ENCODE results near the gene NR1H4.
"Not testable (repeated sequence)": the region's sequence is repeated elsewhere in the genome, so short reads cannot be mapped to it uniquely, and the experiment has no call there.

NR1H4 gene

DNA sequence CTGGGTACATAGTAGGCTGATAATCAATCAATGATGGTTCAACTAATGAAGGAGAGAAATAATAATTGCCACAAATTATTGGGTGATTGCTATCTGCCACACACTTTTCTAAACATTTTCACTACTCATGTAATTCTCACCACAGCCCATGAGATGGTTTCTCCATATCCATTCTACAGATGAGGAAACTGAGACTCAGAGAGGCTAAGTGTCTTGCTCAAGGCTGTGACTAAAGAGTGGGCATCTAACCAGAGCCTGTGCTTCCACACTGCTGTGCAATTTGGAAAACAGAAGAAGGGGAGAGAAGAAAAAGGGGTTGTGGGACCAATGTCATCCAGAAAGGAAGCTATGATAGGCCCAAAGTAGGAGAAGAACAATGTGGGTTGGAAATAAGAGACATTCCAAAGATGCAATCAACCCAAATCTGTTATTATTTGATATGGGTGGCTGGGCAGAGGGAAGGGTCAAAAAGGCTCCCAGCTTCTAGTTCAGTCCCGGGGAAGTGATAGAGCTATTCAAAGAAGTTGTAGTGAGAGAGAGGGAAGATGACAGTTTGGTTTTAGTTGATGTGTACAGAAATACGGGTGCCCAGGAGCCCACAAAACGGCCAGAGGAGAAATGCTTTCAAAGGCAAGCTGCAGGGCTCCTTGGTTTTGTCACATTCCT, 483 bp upstream of the NR1H4 start:
- DNase-seq: no peak

DNA sequence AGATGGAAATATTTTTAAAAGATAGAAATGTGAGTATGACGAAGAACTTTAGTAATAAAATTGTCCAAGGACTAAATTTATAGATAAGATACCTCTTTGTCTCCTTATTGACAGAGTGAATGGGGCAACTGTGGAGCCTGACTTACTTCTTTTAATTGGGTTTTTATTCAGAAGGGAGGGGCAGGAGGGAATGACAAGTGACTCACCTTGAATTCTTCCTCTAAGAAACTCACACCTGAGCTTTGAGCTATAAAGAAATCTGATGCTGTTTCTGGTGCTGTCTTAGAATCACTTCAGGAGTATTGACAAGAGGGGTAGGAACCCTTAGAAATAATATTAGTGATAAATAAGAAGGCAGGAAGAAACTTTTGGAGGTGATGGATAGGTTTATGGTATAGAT, 951 bp downstream of the NR1H4 start:
- no peak for DNase-seq

DNA sequence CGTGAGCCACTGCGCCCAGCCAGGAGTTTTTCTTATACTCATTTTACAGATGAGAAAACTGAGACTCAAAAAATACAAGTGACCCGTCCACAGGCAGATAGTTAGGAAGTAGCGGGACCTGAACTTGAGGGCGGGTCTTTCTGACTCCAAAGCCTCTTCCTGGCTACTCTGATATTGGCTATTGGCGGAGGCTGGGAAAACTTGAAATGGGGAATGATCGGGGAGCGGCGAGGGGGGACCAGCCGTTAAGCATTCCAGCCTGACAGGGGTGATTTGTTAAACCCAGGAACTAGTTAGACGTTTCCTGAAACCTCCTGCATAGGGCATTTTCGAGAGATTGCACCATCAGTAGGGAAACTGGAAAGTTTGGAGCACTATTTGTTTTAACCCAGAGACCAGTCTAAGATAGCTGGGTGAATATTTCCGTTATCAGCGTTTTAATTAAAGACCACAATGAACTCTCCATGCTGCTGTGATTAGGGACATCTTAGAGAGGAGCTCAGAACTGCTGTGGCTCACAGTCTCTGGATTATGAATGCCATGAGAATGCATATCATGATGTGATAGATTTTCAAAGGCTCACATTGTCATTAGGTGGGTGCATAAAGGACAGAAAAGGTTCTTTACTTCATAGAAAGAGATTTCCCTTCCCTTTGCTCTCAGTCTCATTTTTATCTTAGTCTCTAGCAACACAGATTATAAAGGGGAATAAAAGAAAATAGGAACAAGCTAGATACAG, 2.5 kb downstream of the NR1H4 start:
- no peak for DNase-seq

GRCh38 chr12:100481021-100481420, 7.4 kb downstream of the NR1H4 start:
- DNase-seq: no peak

- DNase-seq: no peak
Measured at GRCh38 chr12:100484183-100484886, 10.7 kb downstream of the NR1H4 start.

- DNase-seq: no peak
Measured at GRCh38 chr12:100484891-100485471, 11.3 kb downstream of the NR1H4 start.

DNA sequence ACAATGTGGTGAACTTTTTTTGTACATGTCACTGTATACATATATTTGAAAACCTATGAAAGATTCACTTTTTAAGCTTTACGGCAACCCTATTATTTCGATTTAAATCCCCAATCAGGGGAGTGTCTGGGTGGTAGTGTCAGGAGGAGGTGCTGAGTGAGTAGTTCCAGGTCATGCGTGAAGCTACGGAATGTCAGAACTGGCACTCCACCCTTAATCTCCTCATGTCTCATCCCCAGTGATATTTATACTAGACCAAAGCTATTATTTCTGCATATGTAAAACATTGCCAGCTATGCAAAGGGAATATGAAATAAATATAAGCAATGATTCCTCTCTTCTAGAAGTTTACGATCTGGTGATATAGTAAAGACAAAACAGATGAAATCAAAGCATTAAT, 12.3 kb downstream of the NR1H4 start:
- no peak for DNase-seq

DNA sequence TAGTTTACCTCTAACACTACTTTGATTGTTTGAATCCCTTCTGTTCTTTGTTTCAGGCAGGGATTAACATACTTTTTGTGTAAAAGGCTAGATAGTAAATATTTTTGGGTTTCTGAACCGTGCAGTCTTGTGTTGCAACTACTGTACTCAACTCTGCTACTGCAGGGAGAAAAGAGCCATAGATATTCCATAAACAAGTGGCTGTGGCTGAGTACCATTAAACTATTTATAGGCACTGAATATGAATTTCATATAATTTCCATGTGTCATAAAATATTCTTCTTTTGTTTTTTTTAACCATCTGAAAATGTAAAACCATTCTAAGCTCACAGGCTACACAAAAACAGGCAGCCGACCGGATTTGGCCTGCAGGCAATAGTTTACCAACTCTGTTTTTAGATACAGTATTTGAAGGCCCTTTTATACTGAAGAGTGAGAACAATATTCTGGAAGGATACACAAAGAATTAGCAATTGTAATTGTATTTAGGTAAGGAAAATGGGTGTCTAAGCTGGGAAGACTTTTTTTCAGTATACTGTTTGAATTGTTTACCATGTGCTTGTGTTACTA, 15.7 kb downstream of the NR1H4 start:
- DNase-seq: no peak

DNA sequence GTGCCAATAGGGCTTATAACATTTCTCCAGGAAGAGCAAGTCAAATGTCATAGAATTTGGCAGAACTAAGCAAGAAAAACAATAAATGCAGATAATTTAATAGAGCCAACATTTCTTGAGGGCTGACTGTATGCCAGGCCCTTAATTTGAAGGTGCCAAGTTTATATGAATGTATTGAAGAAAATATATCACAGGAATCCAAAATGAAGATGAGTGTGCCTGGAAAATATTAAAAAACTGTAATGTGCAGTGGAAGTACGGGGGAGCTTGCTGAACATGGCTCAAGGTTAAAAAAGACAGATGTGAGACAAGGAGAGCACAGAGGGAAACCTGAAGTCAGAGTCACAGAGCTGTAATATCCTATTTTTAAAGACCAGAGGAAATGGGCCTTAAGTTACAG, 16.4 kb downstream of the NR1H4 start:
- no peak for DNase-seq

DNA sequence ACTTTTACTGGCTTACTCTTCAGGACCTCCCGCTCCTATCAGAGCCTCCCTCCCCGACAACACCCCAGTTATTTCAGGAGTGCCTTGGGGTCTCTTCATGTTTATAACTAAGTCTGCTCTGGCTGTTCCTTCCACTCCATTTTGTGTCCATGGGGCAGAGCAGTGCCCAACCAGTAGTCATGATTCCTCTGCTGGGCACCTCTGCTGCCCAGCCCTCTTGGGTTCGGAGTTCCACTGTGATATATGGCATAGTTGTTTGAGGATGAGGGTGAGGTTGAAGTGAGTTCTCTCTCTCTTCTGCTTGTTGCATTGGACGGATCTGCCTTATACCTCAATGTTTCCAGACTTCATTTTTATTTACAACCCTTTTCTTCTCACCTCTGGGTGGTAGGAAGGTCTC, 17.4 kb downstream of the NR1H4 start:
- DNase-seq: no peak

- no peak for DNase-seq
Measured at GRCh38 chr12:100493396-100494012, 19.8 kb downstream of the NR1H4 start.

- no peak for DNase-seq
Measured at GRCh38 chr12:100494026-100494425, 20.4 kb downstream of the NR1H4 start.

DNA sequence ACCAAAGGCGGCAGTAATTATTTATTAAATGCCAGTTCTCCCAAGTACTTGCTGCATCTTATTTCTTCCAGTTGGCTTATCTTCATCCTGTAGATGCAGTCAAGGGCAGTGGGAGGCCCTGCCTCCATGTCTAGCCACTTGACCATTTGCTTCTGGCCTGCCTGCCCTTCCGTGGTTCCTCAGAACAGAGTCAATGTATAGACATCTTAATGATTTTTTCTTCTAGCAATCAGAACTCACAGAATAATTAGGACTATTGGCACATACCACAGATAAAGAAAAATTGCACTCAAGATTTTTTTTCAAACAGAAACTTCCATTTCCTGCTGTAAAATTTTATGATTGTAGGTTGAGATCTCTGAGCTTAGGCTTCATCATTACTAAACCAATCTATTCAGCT, 20.9 kb downstream of the NR1H4 start:
- no peak for DNase-seq

- no peak for DNase-seq
Measured at GRCh38 chr12:100497105-100497795, 23.6 kb downstream of the NR1H4 start.

DNA sequence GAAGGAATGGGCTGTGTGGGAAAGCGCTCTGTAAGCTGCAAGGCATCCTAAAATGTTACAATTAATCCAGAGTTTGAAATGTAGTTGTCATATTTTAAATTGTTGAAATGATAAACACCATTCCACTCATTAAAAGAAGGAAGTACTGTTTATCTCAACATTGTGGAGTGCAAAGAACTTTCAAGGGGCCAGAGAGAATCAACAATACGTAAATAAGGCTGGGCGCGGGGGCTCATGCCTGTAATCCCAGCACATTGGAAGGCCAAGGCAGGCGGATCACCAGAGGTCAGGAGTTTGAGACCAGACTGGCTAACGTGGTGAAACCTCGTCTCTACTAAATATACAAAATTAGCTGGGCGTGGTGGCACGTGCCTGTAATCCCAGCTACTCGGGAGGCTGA, 24.5 kb downstream of the NR1H4 start:
- no peak for DNase-seq

- no peak for DNase-seq
Measured at GRCh38 chr12:100499416-100499815, 25.8 kb downstream of the NR1H4 start.

DNA sequence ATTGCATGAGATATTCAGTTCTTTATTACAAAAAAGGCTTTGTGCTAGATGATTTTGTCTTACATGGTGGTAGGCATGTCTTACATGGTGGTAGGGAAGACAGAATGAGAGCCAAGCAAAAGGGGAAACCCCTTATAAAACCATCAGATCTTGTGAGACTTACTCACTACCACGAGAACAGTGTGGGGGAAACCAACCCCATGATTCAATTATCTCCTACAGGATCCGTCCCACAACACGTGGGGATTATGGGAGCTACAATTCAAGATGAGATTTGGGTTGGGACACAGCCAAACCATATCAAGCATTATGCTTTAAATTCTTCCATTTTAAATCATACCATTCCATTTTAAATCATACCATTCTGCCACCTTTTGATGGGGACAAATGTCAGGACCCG, 29.1 kb downstream of the NR1H4 start:
- DNase-seq: not testable (repeated sequence)

DNA sequence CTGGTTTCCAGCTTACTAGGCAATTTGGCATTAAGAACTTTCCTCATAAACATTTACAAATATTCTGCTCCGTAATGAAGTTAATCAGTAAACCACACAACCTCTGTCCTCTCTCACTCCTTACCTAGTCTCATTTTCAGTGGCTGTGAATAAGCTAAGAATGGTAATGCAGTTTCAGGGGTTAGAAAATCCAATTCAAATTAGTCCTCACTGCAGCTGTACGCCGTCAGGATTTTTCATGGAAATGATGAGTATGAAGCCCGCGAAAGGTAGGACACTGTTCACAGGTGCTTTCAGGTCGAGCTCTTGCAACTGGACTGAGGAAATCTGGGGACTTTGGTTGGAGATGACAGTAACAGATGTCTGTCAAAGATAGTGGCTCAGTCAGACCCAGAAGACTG, 29.6 kb downstream of the NR1H4 start:
- DNase-seq: no peak

GRCh38 chr12:100504804-100505203, 31.1 kb downstream of the NR1H4 start:
- no peak for DNase-seq

- DNase-seq: no peak
Measured at GRCh38 chr12:100508751-100509150, 35.1 kb downstream of the NR1H4 start.

DNA sequence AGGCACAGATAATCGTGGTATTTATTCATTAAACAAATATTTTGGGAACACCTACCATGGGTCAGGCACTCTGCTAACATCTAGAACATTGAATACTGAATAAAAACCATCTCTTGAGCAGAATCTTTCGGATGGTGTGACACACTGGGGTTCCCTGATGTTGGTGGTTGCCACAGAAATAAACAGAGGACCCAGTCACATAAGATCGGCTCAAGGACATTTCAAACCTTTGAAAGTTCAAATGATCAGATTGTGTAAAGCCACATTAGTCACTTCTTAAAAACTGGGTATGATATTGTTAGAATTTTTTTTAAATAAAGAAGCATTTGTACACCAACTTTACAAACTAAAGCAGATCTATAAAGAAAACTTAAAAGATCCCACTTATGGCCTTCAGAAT, 39.0 kb downstream of the NR1H4 start:
- no peak for DNase-seq

GRCh38 chr12:100515968-100516367, 42.3 kb downstream of the NR1H4 start:
- DNase-seq: no peak
